Body of pancreas (tissue), 4 donors: ENCODE data around the gene NOVA2. TPM values are rescaled to one million over a fixed set of nuclear protein-coding genes. Genes with fewer than 3 reads are reported as not detected.

ENCODE experiments used
- ATAC-seq: fragments of 150-250 bp; one replicate; pipeline ENCODE4 v1.9.1; 2016
- DNase-seq, 4 donors: peaks; one replicate each; pipeline ENCODE4 v3.0.0-alpha.2; 2019
- H3K27ac ChIP-seq, 4 donors: fragments of 200-600 bp; sonication (generic); 1 replicate in 3 of 4; 2 replicates in 1 of 4; pipeline versions ENCODE4 v1.5.1 to v1.6.1; 2016 to 2019; ENCODE audit warnings: mild to moderate bottlenecking in 1 of 4, mixed read lengths in 1 of 4, moderate library complexity in 1 of 4
- H3K27me3 ChIP-seq, 2 donors: fragments of 200-600 bp; sonication (generic); one replicate each; pipeline ENCODE4 v1.6.0; 2016; ENCODE audit warnings: mild to moderate bottlenecking in 1 of 2
- H3K36me3 ChIP-seq, 2 donors: fragments of 200-600 bp; sonication (generic); replicated peaks in 1 of 2; 2 replicates each; pipeline ENCODE4 v1.5.1; 2016; ENCODE audit warnings: low read depth in 2 of 2; ENCODE audit not compliant: insufficient read depth in 1 of 2
- H3K4me1 ChIP-seq: fragments of 200-600 bp; sonication (generic); one replicate; pipeline ENCODE4 v1.6.0; 2016
- H3K4me3 ChIP-seq, 2 donors: fragments of 200-600 bp; sonication (generic); 1 replicate in 1 of 2; 2 replicates in 1 of 2; pipeline ENCODE4 v1.5.1; 2016 to 2019
- H3K9me3 ChIP-seq, 3 donors: fragments of 200-600 bp; sonication (generic); 1 replicate in 2 of 3; 2 replicates in 1 of 3; pipeline ENCODE4 v1.5.1; 2016
- POLR2A ChIP-seq, 3 donors: fragments of 450-650 bp; IDR thresholded peaks; one replicate each; pipeline ENCODE4 v1.6.1; 2016; ENCODE audit warnings: antibody characterized with exemption in 3 of 3, mild to moderate bottlenecking in 2 of 3
- WGBS, 2 donors: methylation state at CpG; one replicate each; pipeline ENCODE4 v1.1.5; 2017; 5-methylcytosine and 5-hydroxymethylcytosine counted together
- intact Hi-C: fragments of 100-400 bp; cut with DNase I; formaldehyde crosslinking; loops from one replicate; pipeline ENCODE4 v1.15.1; 2023
- total RNA-seq, 2 donors: library from RNA; depleted of rRNA; stranded (reverse); fragments of >200 nt; gene quantifications; one replicate each; pipeline ENCODE4 v1.1.0, GENCODE V29; 2016
- TF ChIP-seq, protein P1 (sequence below), 7 experiments: fragments of 450-650 bp in 4 of 7; fragments of 200-600 bp in 3 of 7; sonication (generic) in 3 of 7; IDR thresholded peaks; one replicate each; pipeline ENCODE4 v1.5.1; 2016 to 2019; ENCODE audit warnings: antibody characterized with exemption in 7 of 7

Gene NOVA2
- total RNA-seq, 2 donors from 2014 or later, result 1.3 to 1.6 TPM

DNA sequence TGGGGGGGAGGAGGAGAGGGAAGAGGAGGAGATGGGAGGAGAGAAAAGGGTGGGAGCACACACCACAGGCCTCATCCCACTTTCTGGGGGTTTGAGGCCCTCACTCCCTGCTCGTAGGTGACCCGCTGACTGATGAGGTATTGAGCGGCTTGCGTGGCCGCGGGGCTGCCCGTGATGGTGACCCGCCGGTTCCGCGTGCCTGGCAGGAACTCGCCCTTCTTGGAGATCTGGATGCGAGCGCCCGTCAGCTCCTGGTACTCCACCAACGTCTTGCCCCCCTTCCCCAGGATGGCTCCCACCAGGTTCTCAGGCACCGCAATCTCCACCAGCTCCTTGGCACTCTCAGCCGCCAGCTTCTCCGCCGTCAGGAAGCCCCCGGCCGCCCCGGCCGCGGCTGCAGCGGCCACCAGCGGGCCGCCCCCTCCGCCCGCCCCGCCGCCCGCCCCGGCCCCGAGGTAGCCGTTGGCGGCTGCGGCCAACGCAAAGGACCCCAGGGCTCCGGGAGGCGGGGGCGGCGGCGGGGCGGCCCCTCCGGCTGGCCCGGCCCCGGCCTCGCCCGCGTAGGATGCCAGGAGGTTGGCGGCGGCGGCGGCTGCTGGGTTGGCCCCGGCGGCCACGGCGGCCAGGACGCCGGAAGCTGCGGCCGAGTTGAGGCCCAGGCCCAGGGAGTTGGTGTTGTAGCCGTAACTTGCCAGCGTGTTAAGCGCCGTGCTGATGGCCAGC, 33.7 kb downstream of the NOVA2 start:
- H3K4me3 ChIP-seq, result no peak overlapping the region
- H3K36me3 ChIP-seq, result no peaks in the 10 kb centered on the region
- intact Hi-C loops, result no loop called here
- DNase-seq, result no peak
- 47 to 52% methylated on average over 6 to 34 of the region's 67 CpGs for WGBS, 2 donors
- peaks cover 0 to 4% of the 10 kb centered on the region in 2 donors for H3K27me3 ChIP-seq
- no peaks in the 10 kb centered on the region for H3K9me3 ChIP-seq
- TF ChIP-seq, protein P1, sequence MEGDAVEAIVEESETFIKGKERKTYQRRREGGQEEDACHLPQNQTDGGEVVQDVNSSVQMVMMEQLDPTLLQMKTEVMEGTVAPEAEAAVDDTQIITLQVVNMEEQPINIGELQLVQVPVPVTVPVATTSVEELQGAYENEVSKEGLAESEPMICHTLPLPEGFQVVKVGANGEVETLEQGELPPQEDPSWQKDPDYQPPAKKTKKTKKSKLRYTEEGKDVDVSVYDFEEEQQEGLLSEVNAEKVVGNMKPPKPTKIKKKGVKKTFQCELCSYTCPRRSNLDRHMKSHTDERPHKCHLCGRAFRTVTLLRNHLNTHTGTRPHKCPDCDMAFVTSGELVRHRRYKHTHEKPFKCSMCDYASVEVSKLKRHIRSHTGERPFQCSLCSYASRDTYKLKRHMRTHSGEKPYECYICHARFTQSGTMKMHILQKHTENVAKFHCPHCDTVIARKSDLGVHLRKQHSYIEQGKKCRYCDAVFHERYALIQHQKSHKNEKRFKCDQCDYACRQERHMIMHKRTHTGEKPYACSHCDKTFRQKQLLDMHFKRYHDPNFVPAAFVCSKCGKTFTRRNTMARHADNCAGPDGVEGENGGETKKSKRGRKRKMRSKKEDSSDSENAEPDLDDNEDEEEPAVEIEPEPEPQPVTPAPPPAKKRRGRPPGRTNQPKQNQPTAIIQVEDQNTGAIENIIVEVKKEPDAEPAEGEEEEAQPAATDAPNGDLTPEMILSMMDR (IDR thresholded peaks at IDR 0.05), result no peak
- TF ChIP-seq POLR2A (IDR thresholded peaks at IDR 0.05), result no peak
- H3K4me1 ChIP-seq, result peaks cover 3% of the 10 kb centered on the region
- ATAC-seq, result no peak
- no peak overlapping the region for H3K27ac ChIP-seq

DNA sequence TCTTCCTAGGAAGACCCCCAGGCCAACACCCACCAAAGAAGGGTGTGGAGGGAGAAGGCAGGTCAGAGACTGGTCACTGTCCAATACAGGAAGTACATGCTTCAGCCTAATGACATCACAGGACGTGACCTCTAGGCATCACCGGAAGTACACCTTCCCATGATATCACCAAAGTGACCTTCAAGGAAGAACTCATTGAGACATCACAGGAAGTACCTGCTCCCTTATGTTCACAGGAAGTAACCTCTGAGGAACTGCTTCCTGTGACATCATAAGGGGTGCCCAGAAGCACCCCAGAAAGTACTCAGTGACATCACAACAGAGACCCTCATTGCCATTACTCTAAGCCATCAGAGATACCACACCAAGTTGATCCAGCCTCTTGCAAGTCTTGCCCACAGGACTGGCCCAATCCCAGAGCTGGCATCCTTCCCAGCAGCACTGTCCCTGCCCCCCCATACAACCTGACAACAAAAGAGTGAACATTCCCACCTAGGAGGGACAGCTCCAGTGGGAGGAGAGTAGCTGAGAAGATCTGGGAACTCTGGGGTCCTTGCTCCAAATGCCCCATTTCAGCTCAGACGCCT, 34.8 kb downstream of the NOVA2 start:
- peaks cover 0 to 4% of the 10 kb centered on the region in 2 donors for H3K27me3 ChIP-seq
- ATAC-seq (no peak), DNase-seq (no peak)
- no peak overlapping the region for H3K27ac ChIP-seq
- no peak overlapping the region for H3K4me3 ChIP-seq
- TF ChIP-seq POLR2A (IDR thresholded peaks at IDR 0.05), result no peak
- TF ChIP-seq, protein P1 (IDR thresholded peaks at IDR 0.05), result no peak
- WGBS, 2 donors, result 67 to 79% methylated on average over 3 of the region's 3 CpGs
- H3K4me1 ChIP-seq, result peaks cover 3% of the 10 kb centered on the region
- no peaks in the 10 kb centered on the region for H3K36me3 ChIP-seq
- intact Hi-C loops, result no loop called here
- H3K9me3 ChIP-seq, result no peaks in the 10 kb centered on the region

- DNase-seq (no peak), ATAC-seq (no peak)
- Histone ChIP-seq H3K27me3 (no peaks in the 10 kb centered on the region), H3K9me3 (no peaks in the 10 kb centered on the region), H3K4me1 (peaks cover under 1% of the 10 kb centered on the region), H3K4me3 (no peak overlapping the region), H3K27ac (no peak overlapping the region), H3K36me3 (no peaks in the 10 kb centered on the region)
- WGBS, 2 donors, result 39 to 51% methylated on average over 8 to 19 of the region's 19 CpGs
- intact Hi-C loops, result no loop called here
- no peak for TF ChIP-seq POLR2A (IDR thresholded peaks at IDR 0.05)
- TF ChIP-seq, protein P1 (IDR thresholded peaks at IDR 0.05), result no peak
These were observed 38.4 kb downstream of the NOVA2 start for GRCh38 chr19:45935267-45935666.

GRCh38 chr19:45934551-45935230, 39.0 kb downstream of the NOVA2 start:
- Histone ChIP-seq H3K27ac (no peak overlapping the region), H3K27me3 (no peaks in the 10 kb centered on the region), H3K36me3 (no peaks in the 10 kb centered on the region), H3K9me3 (no peaks in the 10 kb centered on the region), H3K4me3 (no peak overlapping the region), H3K4me1 (no peaks in the 10 kb centered on the region)
- no peak for ATAC-seq
- TF ChIP-seq, protein P1 (IDR thresholded peaks at IDR 0.05), result no peak
- TF ChIP-seq POLR2A (IDR thresholded peaks at IDR 0.05), result no peak
- intact Hi-C loops, result no loop called here
- no peak for DNase-seq
- WGBS, 2 donors, result 17 to 19% methylated on average over 19 of the region's 19 CpGs
